Brain microvascular endothelial cell (primary cell): ENCODE results near the gene INPP5D.
A peak's percentile ranks its signal among the peaks of the same experiment; 100 is the strongest.

Source experiments
- DNase-seq: peaks from one replicate; pipeline ENCODE4 v3.0.0-alpha.2; 2020
- H3K27ac ChIP-seq: fragments of 250-450 bp; sonication (Bioruptor Pico); 2 replicates; pipeline ENCODE4 v1.5.1; 2020; ENCODE audit warnings: mild to moderate bottlenecking, moderate library complexity
- H3K27me3 ChIP-seq: fragments of 250-450 bp; sonication (Bioruptor Pico); replicated peaks from 2 replicates; pipeline ENCODE4 v1.5.1; 2020; ENCODE audit warnings: mild to moderate bottlenecking
- H3K36me3 ChIP-seq: fragments of 250-450 bp; sonication (Bioruptor Pico); replicated peaks from 2 replicates; pipeline ENCODE4 v1.5.1; 2020; ENCODE audit warnings: mild to moderate bottlenecking
- H3K4me3 ChIP-seq: 2 replicates; pipeline ENCODE4 v1.5.1; 2011; ENCODE audit warnings: low read depth, mild to moderate bottlenecking, control low read depth, low read length, moderate library complexity
- CTCF ChIP-seq: IDR thresholded peaks from 2 replicates; pipeline ENCODE4 v1.5.1; 2011; ENCODE audit warnings: low read depth, mild to moderate bottlenecking, moderate library complexity, low read length, control low read depth, inconsistent platforms; ENCODE audit errors: missing control alignments
- in situ Hi-C: cut with HindIII; loops from 2 replicates; pipeline ENCODE4 v1.10.0; 2017; ENCODE audit warnings: low sequenced_read_pairs, low pct_ligation_motif_present

Gene INPP5D

GRCh38 chr2:233240897-233241296, 180.8 kb downstream of the INPP5D start:
- Histone ChIP-seq H3K27ac (no peak overlapping the region), H3K27me3 (no peaks in the 10 kb centered on the region), H3K36me3 (no peaks in the 10 kb centered on the region), H3K4me3 (no peak overlapping the region)
- no peak for TF ChIP-seq CTCF
- in situ Hi-C loops, result loop anchor here (25.0 kb wide), 1 partner anchor 154 kb away; no protein-coding TSS in a partner anchor
- no peak for DNase-seq

GRCh38 chr2:233241803-233242202, 181.7 kb downstream of the INPP5D start:
- Histone ChIP-seq H3K27ac (no peak overlapping the region), H3K27me3 (no peaks in the 10 kb centered on the region), H3K4me3 (no peak overlapping the region), H3K36me3 (no peaks in the 10 kb centered on the region)
- TF ChIP-seq CTCF, result no peak
- in situ Hi-C loops, result loop anchor here (25.0 kb wide), 1 partner anchor 155 kb away; no protein-coding TSS in a partner anchor
- DNase-seq, result no peak

- Histone ChIP-seq H3K27me3 (no peaks in the 10 kb centered on the region), H3K36me3 (no peaks in the 10 kb centered on the region), H3K4me3 (no peak overlapping the region), H3K27ac (no peak overlapping the region)
- in situ Hi-C loops, result loop anchor here (25.0 kb wide), 1 partner anchor 155 kb away; no protein-coding TSS in a partner anchor
- DNase-seq, result peak; percentile 44
- TF ChIP-seq CTCF, result no peak
Measured at GRCh38 chr2:233242231-233242927, 182.2 kb downstream of the INPP5D start.

- Histone ChIP-seq H3K36me3 (no peaks in the 10 kb centered on the region), H3K27me3 (no peaks in the 10 kb centered on the region), H3K4me3 (no peak overlapping the region), H3K27ac (no peak overlapping the region)
- no peak for TF ChIP-seq CTCF
- in situ Hi-C loops, result loop anchor here (25.0 kb wide), 1 partner anchor 156 kb away; no protein-coding TSS in a partner anchor
- DNase-seq, result no peak
Measured at GRCh38 chr2:233243348-233243747, 183.2 kb downstream of the INPP5D start.

- no peaks in the 10 kb centered on the region for H3K36me3 ChIP-seq
- H3K4me3 ChIP-seq, result no peak overlapping the region
- in situ Hi-C loops, result loop anchor here (25.0 kb wide), 1 partner anchor 158 kb away; no protein-coding TSS in a partner anchor
- no peak for TF ChIP-seq CTCF
- peak; percentile 20 for DNase-seq
- H3K27me3 ChIP-seq, result no peaks in the 10 kb centered on the region
- no peak overlapping the region for H3K27ac ChIP-seq
Measured at GRCh38 chr2:233244818-233245217, 184.7 kb downstream of the INPP5D start.
